NB4 (cell line): ENCODE data around the gene NFYA.

ENCODE experiments used
- CTCF ChIP-seq: IDR thresholded peaks from one replicate; pipeline ENCODE4 v1.5.1; 2012; ENCODE audit warnings: low read depth, low read length
- POLR2A ChIP-seq: IDR thresholded peaks from 2 replicates; pipeline ENCODE4 v1.6.1; 2011; ENCODE audit warnings: mild to moderate bottlenecking; ENCODE audit not compliant: insufficient read length; ENCODE audit errors: extremely low read depth

DNA sequence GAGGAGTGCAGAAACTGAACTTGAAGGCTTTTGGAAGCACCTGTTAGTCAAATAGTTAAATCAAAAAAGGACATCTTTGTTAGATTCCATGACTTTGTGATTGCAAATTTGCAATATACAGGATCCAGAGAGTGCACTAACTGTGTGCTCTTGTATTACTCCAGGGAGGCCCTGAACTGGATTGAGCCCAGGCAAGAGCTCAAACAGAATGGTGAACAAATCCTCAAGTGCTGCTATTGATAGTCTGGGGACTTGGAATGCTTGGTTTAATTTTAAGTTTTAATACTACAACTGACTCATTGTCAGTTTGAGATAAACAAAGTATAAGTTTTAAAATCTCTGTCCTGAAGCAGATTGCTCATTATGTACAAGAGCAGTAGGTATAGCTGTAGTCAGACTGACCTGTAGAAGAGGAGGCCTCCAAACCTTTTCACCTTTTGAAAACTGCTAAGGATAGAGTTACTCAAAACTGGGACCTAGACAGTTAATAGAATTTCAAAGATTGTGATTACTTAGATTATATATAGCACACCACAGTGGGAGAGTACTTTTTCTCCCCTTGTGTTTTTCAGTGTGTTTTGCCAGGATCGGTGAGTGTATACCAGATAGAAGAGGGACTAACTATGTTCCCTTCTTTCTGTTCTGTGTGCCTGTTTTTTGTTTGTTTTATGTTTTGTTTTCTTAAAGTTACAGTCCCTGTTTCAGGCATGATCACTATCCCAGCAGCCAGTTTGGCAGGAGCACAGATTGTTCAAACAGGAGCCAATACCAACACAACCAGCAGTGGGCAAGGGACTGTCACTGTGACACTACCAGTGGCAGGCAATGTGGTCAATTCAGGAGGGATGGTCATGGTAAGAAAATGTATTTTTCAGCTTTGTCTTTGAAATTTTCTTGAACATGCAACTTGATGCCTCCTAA, 18.3 kb downstream of the NFYA start:
- TF ChIP-seq CTCF (no peak), POLR2A (no peak)
